Left ventricle myocardium inferior (tissue), 1 donor: ENCODE data around the gene WDR44. TPM values are rescaled to one million over a fixed set of nuclear protein-coding genes. Genes with fewer than 3 reads are reported as not detected.

Experiments
- DNase-seq: peaks from one replicate; pipeline ENCODE4 v3.0.0-alpha.2; 2020
- H3K27ac ChIP-seq: fragments of 200-600 bp; replicated peaks from 2 replicates; pipeline ENCODE4 v1.8.0; 2021
- H3K27me3 ChIP-seq: fragments of 200-600 bp; 2 replicates; pipeline ENCODE4 v1.8.0; 2021; ENCODE audit warnings: low read depth
- H3K36me3 ChIP-seq: fragments of 200-600 bp; 2 replicates; pipeline ENCODE4 v1.8.0; 2021
- H3K4me1 ChIP-seq: fragments of 200-600 bp; 2 replicates; pipeline ENCODE4 v1.8.0; 2021
- H3K4me3 ChIP-seq: fragments of 200-600 bp; 2 replicates; pipeline ENCODE4 v1.8.0; 2021; ENCODE audit warnings: mild to moderate bottlenecking, moderate library complexity
- H3K9me3 ChIP-seq: fragments of 200-600 bp; replicated peaks from 2 replicates; pipeline ENCODE4 v1.8.0; 2021
- intact Hi-C: fragments of 100-400 bp; cut with micrococcal nuclease; formaldehyde crosslinking; loops from one replicate; pipeline ENCODE4 v1.11.0; 2022
- total RNA-seq: library from RNA; stranded (reverse); fragmentation: NEBNext Ultra II Directional; extraction: Animal tissue kit (Norgen Biotek cat#: 25700); gene quantifications from one replicate; pipeline ENCODE4 v1.2.1, GENCODE V29; 2021
- TF ChIP-seq, protein P1 (sequence below): fragments of 200-600 bp; IDR thresholded peaks from 2 replicates; pipeline ENCODE4 v1.8.0; 2021; ENCODE audit warnings: antibody characterized with exemption, mild to moderate bottlenecking, borderline replicate concordance
- donor health status: DM: no; HTN: yes; CAD: no; lungs with severe emphysema.

WDR44 gene
- total RNA-seq, 1 donor from 2014 or later = 13.4 TPM

DNA sequence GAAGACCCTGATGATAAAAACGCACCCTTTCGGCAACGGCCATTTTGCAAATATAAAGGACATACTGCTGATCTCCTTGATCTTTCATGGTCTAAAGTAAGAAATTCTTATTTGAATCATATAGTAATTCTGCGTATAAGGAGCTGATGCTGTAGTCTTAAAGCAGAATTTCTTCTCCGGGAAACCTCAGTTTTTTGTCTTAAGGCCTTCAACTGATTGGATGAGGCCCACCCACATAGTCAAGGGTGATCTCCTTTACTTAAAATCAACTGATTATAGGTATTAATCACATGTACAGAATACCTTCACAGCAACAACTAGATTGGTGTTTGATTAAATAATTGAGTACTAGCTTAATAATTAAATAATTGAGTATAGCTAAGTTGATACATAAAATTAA lies 86.9 kb downstream of the WDR44 start:
- Histone ChIP-seq H3K9me3 (no peaks in the 10 kb centered on the region), H3K4me3 (no peak overlapping the region), H3K36me3 (peaks cover 30% of the 10 kb centered on the region), H3K4me1 (no peaks in the 10 kb centered on the region), H3K27ac (no peak overlapping the region), H3K27me3 (no peaks in the 10 kb centered on the region)
- DNase-seq = no peak
- intact Hi-C loops = no loop called here
- TF ChIP-seq, protein P1, sequence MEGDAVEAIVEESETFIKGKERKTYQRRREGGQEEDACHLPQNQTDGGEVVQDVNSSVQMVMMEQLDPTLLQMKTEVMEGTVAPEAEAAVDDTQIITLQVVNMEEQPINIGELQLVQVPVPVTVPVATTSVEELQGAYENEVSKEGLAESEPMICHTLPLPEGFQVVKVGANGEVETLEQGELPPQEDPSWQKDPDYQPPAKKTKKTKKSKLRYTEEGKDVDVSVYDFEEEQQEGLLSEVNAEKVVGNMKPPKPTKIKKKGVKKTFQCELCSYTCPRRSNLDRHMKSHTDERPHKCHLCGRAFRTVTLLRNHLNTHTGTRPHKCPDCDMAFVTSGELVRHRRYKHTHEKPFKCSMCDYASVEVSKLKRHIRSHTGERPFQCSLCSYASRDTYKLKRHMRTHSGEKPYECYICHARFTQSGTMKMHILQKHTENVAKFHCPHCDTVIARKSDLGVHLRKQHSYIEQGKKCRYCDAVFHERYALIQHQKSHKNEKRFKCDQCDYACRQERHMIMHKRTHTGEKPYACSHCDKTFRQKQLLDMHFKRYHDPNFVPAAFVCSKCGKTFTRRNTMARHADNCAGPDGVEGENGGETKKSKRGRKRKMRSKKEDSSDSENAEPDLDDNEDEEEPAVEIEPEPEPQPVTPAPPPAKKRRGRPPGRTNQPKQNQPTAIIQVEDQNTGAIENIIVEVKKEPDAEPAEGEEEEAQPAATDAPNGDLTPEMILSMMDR = no peak

DNA sequence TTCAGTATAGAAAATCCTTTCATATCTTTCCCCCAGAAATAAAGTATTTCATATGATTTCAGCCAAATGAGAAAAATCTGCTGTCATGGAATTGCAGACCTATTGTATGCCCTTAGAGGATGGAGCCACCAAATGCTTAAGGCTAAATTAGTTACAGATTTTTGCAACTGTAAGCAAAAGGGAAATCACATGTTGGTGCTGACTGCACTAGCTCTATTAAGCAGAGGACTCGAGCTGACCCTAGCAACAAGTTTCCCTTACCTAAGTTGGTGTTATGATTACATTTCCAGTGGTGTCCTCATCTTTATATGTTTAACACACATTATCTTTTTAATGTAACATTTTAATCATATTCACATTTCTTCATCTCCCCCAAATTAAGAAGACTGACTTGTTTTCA lies 91.4 kb downstream of the WDR44 start:
- DNase-seq = no peak
- H3K9me3 ChIP-seq = no peaks in the 10 kb centered on the region
- no peak overlapping the region for H3K4me3 ChIP-seq
- TF ChIP-seq, protein P1 = no peak
- no peaks in the 10 kb centered on the region for H3K27me3 ChIP-seq
- peaks cover 43% of the 10 kb centered on the region for H3K36me3 ChIP-seq
- H3K4me1 ChIP-seq = no peaks in the 10 kb centered on the region
- intact Hi-C loops = no loop called here
- no peak overlapping the region for H3K27ac ChIP-seq

DNA sequence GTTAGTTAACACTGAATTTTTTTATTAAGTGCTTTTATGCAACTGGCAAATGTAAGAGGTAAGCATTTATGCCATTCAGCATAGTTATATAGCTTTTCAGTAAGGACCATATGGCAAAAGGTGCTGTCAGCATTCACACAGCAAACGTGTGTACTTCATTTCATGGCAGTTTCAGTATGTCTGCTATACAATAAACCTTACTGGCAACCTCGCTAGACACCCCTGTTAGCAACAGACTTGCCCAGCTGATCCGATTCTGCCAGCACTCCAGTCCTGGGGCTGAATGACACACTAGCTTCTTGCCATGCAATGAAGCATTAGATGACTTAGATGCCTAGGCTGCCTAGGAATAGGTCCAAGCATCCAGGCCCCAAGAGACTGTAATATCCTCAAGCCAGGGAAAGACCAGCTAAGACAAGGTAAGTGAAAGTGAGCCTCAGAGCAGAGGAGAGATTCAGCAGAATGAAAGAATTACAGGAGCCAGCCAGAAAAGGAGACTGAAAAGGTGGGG lies 102.4 kb downstream of the WDR44 start:
- Histone ChIP-seq H3K4me1 (no peaks in the 10 kb centered on the region), H3K27ac (no peak overlapping the region), H3K27me3 (no peaks in the 10 kb centered on the region), H3K4me3 (no peak overlapping the region), H3K36me3 (peaks cover 44% of the 10 kb centered on the region), H3K9me3 (no peaks in the 10 kb centered on the region)
- intact Hi-C loops = no loop called here
- TF ChIP-seq, protein P1 = no peak
- DNase-seq = no peak

DNA sequence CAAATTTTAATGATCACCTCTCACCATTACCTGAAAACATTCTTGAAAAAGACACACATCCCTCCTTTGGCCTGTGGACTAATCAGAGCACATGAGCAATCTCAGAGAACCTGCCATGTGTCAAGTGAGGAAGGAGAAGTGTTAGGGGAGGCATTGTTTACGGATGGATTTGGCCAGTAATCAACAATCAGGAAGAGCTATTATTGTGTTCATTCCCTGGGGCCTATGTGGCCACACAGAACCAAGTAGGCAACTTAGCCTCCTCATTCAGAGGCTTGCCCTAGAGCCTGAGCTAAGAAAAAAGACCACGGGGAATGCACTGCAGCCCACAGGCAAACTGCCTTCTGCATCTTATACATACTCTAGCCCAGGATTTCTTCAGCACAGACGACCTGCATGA lies 109.1 kb downstream of the WDR44 start:
- TF ChIP-seq, protein P1 = no peak
- no peak overlapping the region for H3K27ac ChIP-seq
- no peaks in the 10 kb centered on the region for H3K4me1 ChIP-seq
- intact Hi-C loops = no loop called here
- DNase-seq = no peak
- no peaks in the 10 kb centered on the region for H3K27me3 ChIP-seq
- H3K9me3 ChIP-seq = no peaks in the 10 kb centered on the region
- no peak overlapping the region for H3K4me3 ChIP-seq
- H3K36me3 ChIP-seq = peaks cover 3% of the 10 kb centered on the region

DNA sequence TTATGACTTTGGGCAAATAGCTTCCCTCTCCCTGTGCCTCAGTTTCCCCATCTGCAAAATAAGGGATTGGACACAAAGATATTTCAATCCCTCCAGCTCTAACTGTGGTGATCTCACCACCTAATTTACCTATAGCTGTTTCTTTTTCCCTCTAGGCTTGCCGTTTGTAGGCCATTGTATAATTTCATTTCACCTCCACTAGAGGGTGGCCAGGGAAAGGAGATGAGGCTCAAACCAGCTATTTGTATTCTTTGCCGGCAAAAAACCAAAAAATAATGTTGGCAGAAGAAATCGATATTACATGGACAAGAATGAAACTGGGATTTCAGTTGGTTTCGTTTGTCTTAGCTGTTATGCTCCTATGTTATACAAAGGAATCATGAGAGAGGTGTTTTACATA lies 113.6 kb downstream of the WDR44 start:
- Histone ChIP-seq H3K4me3 (no peak overlapping the region), H3K36me3 (no peaks in the 10 kb centered on the region), H3K4me1 (no peaks in the 10 kb centered on the region), H3K27me3 (no peaks in the 10 kb centered on the region), H3K27ac (no peak overlapping the region), H3K9me3 (no peaks in the 10 kb centered on the region)
- TF ChIP-seq, protein P1 = peak; percentile 48
- DNase-seq = no peak
- intact Hi-C loops = no loop called here

DNA sequence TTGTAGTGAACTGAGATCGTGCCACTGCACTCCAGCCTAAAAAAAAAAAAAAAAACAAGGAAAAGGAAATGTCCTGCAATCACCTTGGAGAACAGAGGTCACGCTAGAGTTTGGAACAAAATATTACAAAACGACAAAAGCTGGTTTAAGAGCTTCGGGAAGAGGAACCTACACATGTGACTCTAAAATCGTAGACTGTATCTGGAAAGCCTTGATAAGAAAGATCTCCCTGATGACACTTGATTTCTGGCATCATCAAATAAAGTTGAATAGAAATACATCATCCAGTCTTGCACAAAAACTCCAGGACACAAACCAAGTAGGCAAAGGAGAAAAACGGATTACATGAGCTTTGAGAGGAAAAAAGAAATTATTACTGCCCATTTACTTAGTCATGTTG lies 118.6 kb downstream of the WDR44 start:
- intact Hi-C loops = no loop called here

More for the DNA sequence above, 118.6 kb downstream of the WDR44 start:
- no peaks in the 10 kb centered on the region for H3K27me3 ChIP-seq
- DNase-seq = no peak
- H3K27ac ChIP-seq = no peak overlapping the region
- H3K4me1 ChIP-seq = peaks cover 3% of the 10 kb centered on the region
- no peaks in the 10 kb centered on the region for H3K36me3 ChIP-seq
- no peaks in the 10 kb centered on the region for H3K9me3 ChIP-seq
- TF ChIP-seq, protein P1 = no peak
- H3K4me3 ChIP-seq = no peak overlapping the region
